ENCODE results near the gene MCHR2. TPM values are rescaled to one million over a fixed set of nuclear protein-coding genes. Genes with fewer than 3 reads are reported as not detected.

MCHR2 gene
- total and polyA plus RNA-seq, 10 of the 15 experiments (the other 5 are each of a cell fraction or from before 2014, with no cell fraction given), result not detected

DNA sequence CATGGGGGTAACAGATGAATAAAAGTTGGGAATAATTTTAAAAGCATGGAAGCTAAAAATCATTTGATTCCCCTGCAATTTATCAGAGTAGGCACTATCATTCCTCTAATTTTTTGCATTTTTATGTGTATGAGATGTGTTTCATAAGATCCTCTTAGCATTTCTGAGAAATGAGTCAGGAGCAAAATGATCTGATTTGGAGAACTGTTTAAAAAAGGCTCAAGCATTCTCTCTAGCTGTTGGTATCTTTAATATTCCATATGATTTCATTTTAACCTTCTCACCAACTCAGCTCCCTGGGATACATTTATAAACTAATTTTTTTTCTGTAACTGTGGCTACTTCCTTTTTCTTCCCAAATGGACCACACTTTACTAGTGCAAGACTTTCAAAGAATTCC lies 60.9 kb downstream of the MCHR2 start:
- H2AFZ ChIP-seq (ENCODE audit: control insufficient read depth, low read depth, low read length), result no peak overlapping the region
- in situ Hi-C loops (cut with MboI), result no loop called here
- no peak for ATAC-seq
- H3K9me3 ChIP-seq (replicated peaks; ENCODE audit: control insufficient read depth, insufficient read depth, low read length), result no peaks in the 10 kb centered on the region
- intact Hi-C loops (cut with micrococcal nuclease; ENCODE audit: unreplicated experiment), result no loop called here
- ChIA-PET POLR2A (no interaction called here), RAD21 (ENCODE audit: unreplicated experiment) (no interaction called here), CTCF (no interaction called here), SMC1A (ENCODE audit: uncharacterized antibody, unreplicated experiment) (no interaction called here)
- H3K9ac ChIP-seq (ENCODE audit: control insufficient read depth, insufficient read depth, low read length), result no peak overlapping the region
- no peaks in the 10 kb centered on the region for H3K27me3 ChIP-seq (replicated peaks in 1 of 2; ENCODE audit: control insufficient read depth in 2 of 2, insufficient read depth in 2 of 2, low read length in 1 of 2)
- no peak overlapping the region for H3K4me3 ChIP-seq
- H4K20me1 ChIP-seq (ENCODE audit: control insufficient read depth, insufficient read depth), result no peaks in the 10 kb centered on the region
- H3K4me2 ChIP-seq (ENCODE audit: control insufficient read depth, insufficient read depth), result no peak overlapping the region
- BruUV-seq (replicated peaks), result no TSS peak
- DNase-seq (ENCODE audit: low read depth, low spot score), result no peak
- H3K4me1 ChIP-seq (ENCODE audit: control insufficient read depth, insufficient read depth, low read length), result no peaks in the 10 kb centered on the region
- H3K79me2 ChIP-seq (ENCODE audit: control insufficient read depth, insufficient read depth, low read length), result no peaks in the 10 kb centered on the region
- FAIRE-seq, result no peak
- TF ChIP-seq, protein P1, sequence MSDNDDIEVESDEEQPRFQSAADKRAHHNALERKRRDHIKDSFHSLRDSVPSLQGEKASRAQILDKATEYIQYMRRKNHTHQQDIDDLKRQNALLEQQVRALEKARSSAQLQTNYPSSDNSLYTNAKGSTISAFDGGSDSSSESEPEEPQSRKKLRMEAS (IDR thresholded peaks at IDR 0.05; ENCODE audit: low read depth, low read length), result no peak
- TF ChIP-seq ZNF274 (IDR thresholded peaks at IDR 0.05; ENCODE audit: insufficient read depth, insufficient read length), result no peak
- no peak overlapping the region for H3K27ac ChIP-seq (ENCODE audit: control insufficient read depth, insufficient read depth)
- no peaks in the 10 kb centered on the region for H3K36me3 ChIP-seq (ENCODE audit: control insufficient read depth in 2 of 2, insufficient read depth in 2 of 2, low read length in 1 of 2)

DNA sequence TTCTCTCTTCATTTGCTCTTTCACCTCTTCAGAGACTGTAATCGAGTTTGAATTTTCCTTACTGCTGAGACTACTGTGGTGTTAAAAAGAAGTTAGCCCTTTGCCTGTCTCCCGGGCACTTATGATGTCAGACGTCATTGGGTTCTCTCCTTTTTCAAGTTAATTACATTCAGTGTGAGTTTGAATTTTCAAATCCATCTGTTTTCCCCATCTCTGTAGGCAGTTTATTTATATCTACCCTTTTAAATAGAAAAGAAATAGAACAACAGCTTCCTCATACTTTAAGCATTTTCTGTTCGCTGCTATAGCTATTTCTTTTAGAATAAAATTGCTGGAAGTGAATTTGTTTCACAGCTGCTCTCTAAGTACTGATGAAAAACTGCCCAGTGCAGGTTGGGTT lies 81.4 kb downstream of the MCHR2 start:
- Histone ChIP-seq H3K9me3 (replicated peaks; ENCODE audit: control insufficient read depth, insufficient read depth, low read length) (no peaks in the 10 kb centered on the region), H3K9ac (ENCODE audit: control insufficient read depth, insufficient read depth, low read length) (no peak overlapping the region), H3K27ac (ENCODE audit: control insufficient read depth, insufficient read depth) (no peak overlapping the region), H4K20me1 (ENCODE audit: control insufficient read depth, insufficient read depth) (no peaks in the 10 kb centered on the region), H3K79me2 (ENCODE audit: control insufficient read depth, insufficient read depth, low read length) (no peaks in the 10 kb centered on the region), H3K4me3 (no peak overlapping the region), H2AFZ (ENCODE audit: control insufficient read depth, low read depth, low read length) (no peak overlapping the region), H3K4me1 (ENCODE audit: control insufficient read depth, insufficient read depth, low read length) (no peaks in the 10 kb centered on the region), H3K4me2 (ENCODE audit: control insufficient read depth, insufficient read depth) (no peak overlapping the region), H3K27me3 (replicated peaks in 1 of 2; ENCODE audit: control insufficient read depth in 2 of 2, insufficient read depth in 2 of 2, low read length in 1 of 2) (no peaks in the 10 kb centered on the region), H3K36me3 (ENCODE audit: control insufficient read depth in 2 of 2, insufficient read depth in 2 of 2, low read length in 1 of 2) (no peaks in the 10 kb centered on the region)
- ChIA-PET RAD21 (ENCODE audit: unreplicated experiment) (interaction anchor here (0.6 kb wide), 1 partner anchor 15 kb away, joined by 4 read pairs; no protein-coding TSS in a partner anchor), POLR2A (no interaction called here), CTCF (interaction anchor here (1.2 kb wide), 1 partner anchor 9 kb away, joined by 3 read pairs; no protein-coding TSS in a partner anchor), SMC1A (ENCODE audit: uncharacterized antibody, unreplicated experiment) (no interaction called here)
- ATAC-seq (no peak), FAIRE-seq (no peak), DNase-seq (ENCODE audit: low read depth, low spot score) (no peak)
- BruUV-seq (replicated peaks), result no TSS peak
- intact Hi-C loops (cut with micrococcal nuclease; ENCODE audit: unreplicated experiment), result no loop called here
- in situ Hi-C loops (cut with MboI), result no loop called here
- WGBS (ENCODE audit: insufficient coverage, insufficient replicate concordance, low lambda C conversion rate, missing lambda C conversion rate), result 11% methylated on average over 4 of the region's 4 CpGs
- TF ChIP-seq RB1 (IDR thresholded peaks at IDR 0.05; ENCODE audit: borderline replicate concordance), result no peak
